Measurements from ENCODE around the gene SIGLEC10. TPM values are rescaled to one million over a fixed set of nuclear protein-coding genes. Genes with fewer than 3 reads are reported as not detected.

The SIGLEC10 gene
- total RNA-seq, 1 experiment from 2014 or later, result not detected

- no peaks in the 10 kb centered on the region for H3K27me3 ChIP-seq (ENCODE audit: control insufficient read depth, insufficient read depth, low read length)
- H3K9me3 ChIP-seq (ENCODE audit: control insufficient read depth, insufficient read depth, low read depth, low read length), result no peaks in the 10 kb centered on the region
- H3K4me3 ChIP-seq (ENCODE audit: low read depth in 2 of 2, low read length in 2 of 2), result no peak overlapping the region
- TF ChIP-seq POLR2AphosphoS5 (IDR thresholded peaks at IDR 0.05; ENCODE audit: low read depth, low read length) (no peak), TCF7L2 (IDR thresholded peaks at IDR 0.05; ENCODE audit: low read depth, low read length) (no peak)
- no TSS peak for BruUV-seq (replicated peaks)
- H3K4me1 ChIP-seq (ENCODE audit: control insufficient read depth, insufficient read depth, low read length), result no peaks in the 10 kb centered on the region
- no peaks in the 10 kb centered on the region for H3K36me3 ChIP-seq (ENCODE audit: control insufficient read depth, insufficient read depth, low read length)
- ATAC-seq (no peak), DNase-seq (ENCODE audit: low read depth, low spot score) (no peak)
- POLR2A ChIA-PET, result no interaction called here
- in situ Hi-C loops (cut with HindIII; ENCODE audit: low pct_unique_long_range_greater_than_20kb, low sequenced_read_pairs) (no loop called here), intact Hi-C loops (cut with micrococcal nuclease; ENCODE audit: unreplicated experiment) (no loop called here)
- H3K27ac ChIP-seq (ENCODE audit: low read length), result no peak overlapping the region
- CTCF ChIA-PET, result interaction anchor here (0.6 kb wide), 1 partner anchor 35 kb away, joined by 3 read pairs; no protein-coding TSS in a partner anchor
These were observed 40.0 kb upstream of the SIGLEC10 start for GRCh38 chr19:51457351-51458013.

DNA sequence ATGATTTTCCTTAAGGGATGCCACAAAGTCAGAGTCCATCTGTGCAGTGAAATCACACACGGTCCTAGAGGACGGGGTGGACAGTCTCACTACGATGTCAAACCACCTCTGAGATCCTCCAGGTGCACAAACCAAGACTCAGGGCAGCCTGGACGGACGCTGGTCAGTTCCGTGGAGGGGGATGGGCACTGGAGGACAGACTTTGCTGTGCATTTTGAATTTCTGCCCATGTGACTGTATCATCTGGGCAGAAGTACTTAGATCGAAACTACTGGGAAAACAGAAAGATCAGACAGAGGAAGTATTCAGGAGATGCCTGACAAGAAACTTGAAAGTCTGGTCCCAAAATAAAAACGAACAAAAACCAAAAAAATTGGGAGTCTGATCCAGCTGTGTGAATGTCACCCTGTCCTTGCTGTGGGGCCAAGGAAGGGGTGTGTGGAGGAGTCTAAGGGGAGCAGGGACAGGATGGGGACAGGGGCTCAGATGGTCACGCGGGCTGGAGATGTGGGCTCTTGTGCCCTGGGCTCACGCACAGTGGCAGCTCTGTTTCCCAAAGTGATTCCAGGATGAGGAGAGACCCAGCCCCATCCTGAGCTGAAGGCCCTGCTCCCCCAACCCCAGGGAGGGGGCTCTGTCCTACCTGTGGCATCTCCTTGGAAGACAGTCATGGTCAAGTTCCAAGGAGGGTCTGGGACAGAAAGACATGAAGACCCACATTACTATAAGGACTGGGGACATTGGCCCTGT, 39.3 kb upstream of the SIGLEC10 start:
- ChIA-PET POLR2A (no interaction called here), CTCF (no interaction called here)
- Histone ChIP-seq H3K27me3 (ENCODE audit: control insufficient read depth, insufficient read depth, low read length) (no peaks in the 10 kb centered on the region), H3K9me3 (ENCODE audit: control insufficient read depth, insufficient read depth, low read depth, low read length) (no peaks in the 10 kb centered on the region), H3K4me1 (ENCODE audit: control insufficient read depth, insufficient read depth, low read length) (no peaks in the 10 kb centered on the region), H3K4me3 (ENCODE audit: low read depth in 2 of 2, low read length in 2 of 2) (no peak overlapping the region), H3K27ac (ENCODE audit: low read length) (no peak overlapping the region), H3K36me3 (ENCODE audit: control insufficient read depth, insufficient read depth, low read length) (no peaks in the 10 kb centered on the region)
- no TSS peak for BruUV-seq (replicated peaks)
- ATAC-seq, result no peak
- no peak for DNase-seq (ENCODE audit: low read depth, low spot score)
- TF ChIP-seq REST (IDR thresholded peaks at IDR 0.05; ENCODE audit: insufficient read depth in 1 of 2, low read depth in 2 of 2, low read length in 1 of 2) (no peak), POLR2AphosphoS5 (IDR thresholded peaks at IDR 0.05; ENCODE audit: low read depth, low read length) (no peak), TCF7L2 (IDR thresholded peaks at IDR 0.05; ENCODE audit: low read depth, low read length) (no peak), SIN3A (IDR thresholded peaks at IDR 0.05; ENCODE audit: borderline replicate concordance, insufficient read depth, low read depth, low read length) (no peak), CTCF (IDR thresholded peaks at IDR 0.05) (no peak)
- in situ Hi-C loops (cut with HindIII; ENCODE audit: low pct_unique_long_range_greater_than_20kb, low sequenced_read_pairs) (no loop called here), intact Hi-C loops (cut with micrococcal nuclease; ENCODE audit: unreplicated experiment) (no loop called here)
